ENCODE measurements around the gene ZNF319. TPM values are rescaled to one million over a fixed set of nuclear protein-coding genes. Genes with fewer than 3 reads are reported as not detected.
A peak's percentile ranks its signal among the peaks of the same experiment; 100 is the strongest.

ZNF319 gene
- total RNA-seq, 1 donor from 2014 or later: 3.6 TPM

GRCh38 chr16:57998992-57999365 is 1.5 kb downstream of the ZNF319 start:
- no peak for DNase-seq (ENCODE audit: low spot score)
- ATAC-seq: no peak

GRCh38 chr16:57998486-57998885 is 2.0 kb downstream of the ZNF319 start:
- ATAC-seq (no peak), DNase-seq (ENCODE audit: low spot score) (no peak)

- ATAC-seq (no peak), DNase-seq (ENCODE audit: low spot score) (no peak)
Measured at GRCh38 chr16:57997528-57998265, 2.8 kb downstream of the ZNF319 start.

GRCh38 chr16:57997176-57997527 is 3.3 kb downstream of the ZNF319 start:
- ATAC-seq (no peak), DNase-seq (ENCODE audit: low spot score) (no peak)

GRCh38 chr16:57996406-57997175 is 3.9 kb downstream of the ZNF319 start:
- DNase-seq (ENCODE audit: low spot score) (no peak), ATAC-seq (no peak)

- ATAC-seq: no peak
Measured at GRCh38 chr16:57995721-57996405, 4.6 kb downstream of the ZNF319 start.

GRCh38 chr16:57994778-57995177 is 5.7 kb downstream of the ZNF319 start:
- peak; percentile 51 for ATAC-seq
- DNase-seq (ENCODE audit: low spot score): no peak

More at GRCh38 chr16:57995721-57996405, 4.6 kb downstream of the ZNF319 start:
- DNase-seq (ENCODE audit: low spot score): no peak

- ATAC-seq: no peak
- DNase-seq (ENCODE audit: low spot score): no peak
Measured at GRCh38 chr16:57994361-57994760, 6.1 kb downstream of the ZNF319 start.

- ATAC-seq (no peak), DNase-seq (ENCODE audit: low spot score) (no peak)
Measured at GRCh38 chr16:57993897-57994296, 6.6 kb downstream of the ZNF319 start.

- ATAC-seq: no peak
- no peak for DNase-seq (ENCODE audit: low spot score)
Measured at GRCh38 chr16:57993438-57993837, 7.0 kb downstream of the ZNF319 start.

- ATAC-seq: no peak
- no peak for DNase-seq (ENCODE audit: low spot score)
Measured at GRCh38 chr16:57992084-57992483, 8.4 kb downstream of the ZNF319 start.

GRCh38 chr16:57991551-57992059 is 8.9 kb downstream of the ZNF319 start:
- no peak for ATAC-seq
- no peak for DNase-seq (ENCODE audit: low spot score)

GRCh38 chr16:57988929-57989328 is 11.5 kb downstream of the ZNF319 start:
- ATAC-seq (no peak), DNase-seq (ENCODE audit: low spot score) (no peak)

GRCh38 chr16:57987441-57988177 is 12.9 kb downstream of the ZNF319 start:
- DNase-seq (ENCODE audit: low spot score): no peak
- ATAC-seq: no peak

- no peak for ATAC-seq
- no peak for DNase-seq (ENCODE audit: low spot score)
Measured at GRCh38 chr16:57986196-57986595, 14.3 kb downstream of the ZNF319 start.

GRCh38 chr16:57985204-57986181 is 15.0 kb downstream of the ZNF319 start:
- ATAC-seq (peak; percentile 28), DNase-seq (ENCODE audit: low spot score) (no peak)

GRCh38 chr16:57984443-57985203 is 15.8 kb downstream of the ZNF319 start:
- peak; percentile 89 for ATAC-seq
- DNase-seq (ENCODE audit: low spot score): peak; percentile 72

- DNase-seq (ENCODE audit: low spot score): no peak
- ATAC-seq: no peak
Measured at GRCh38 chr16:57982385-57982784, 18.1 kb downstream of the ZNF319 start.

GRCh38 chr16:57981636-57982035 is 18.8 kb downstream of the ZNF319 start:
- no peak for ATAC-seq
- no peak for DNase-seq (ENCODE audit: low spot score)

Measured in left lobe of liver (tissue), 2 donors.